EH (cell line): ENCODE measurements around the gene GNAT1.

Source experiments
- DNase-seq: peaks from one replicate; pipeline ENCODE4 v3.0.0-alpha.2; 2015; ENCODE audit warnings: low read depth

The GNAT1 gene

GRCh38 chr3:50163572-50164455 lies 27.6 kb upstream of the GNAT1 start:
- DNase-seq: peak; percentile 98

- DNase-seq: no peak
Measured at GRCh38 chr3:50164481-50164880, 26.9 kb upstream of the GNAT1 start.

GRCh38 chr3:50164984-50165909 lies 26.2 kb upstream of the GNAT1 start:
- DNase-seq: peak; percentile 92

- peak; percentile 42 for DNase-seq
Measured at GRCh38 chr3:50165910-50166538, 25.4 kb upstream of the GNAT1 start.

- DNase-seq: no peak
Measured at GRCh38 chr3:50166620-50167019, 24.8 kb upstream of the GNAT1 start.

- DNase-seq: no peak
Measured at GRCh38 chr3:50167069-50167840, 24.2 kb upstream of the GNAT1 start.

GRCh38 chr3:50167841-50168209 lies 23.6 kb upstream of the GNAT1 start:
- no peak for DNase-seq

GRCh38 chr3:50168388-50168787 lies 23.0 kb upstream of the GNAT1 start:
- DNase-seq: no peak

- no peak for DNase-seq
Measured at GRCh38 chr3:50168791-50169190, 22.6 kb upstream of the GNAT1 start.

GRCh38 chr3:50169232-50169832 lies 22.1 kb upstream of the GNAT1 start:
- DNase-seq: no peak

GRCh38 chr3:50169858-50170257 lies 21.6 kb upstream of the GNAT1 start:
- DNase-seq: no peak

- DNase-seq: peak; percentile 83
Measured at GRCh38 chr3:50170689-50171088, 20.7 kb upstream of the GNAT1 start.

GRCh38 chr3:50171540-50172301 lies 19.7 kb upstream of the GNAT1 start:
- DNase-seq: no peak

- no peak for DNase-seq
Measured at GRCh38 chr3:50172626-50173220, 18.7 kb upstream of the GNAT1 start.

GRCh38 chr3:50173685-50174516 lies 17.5 kb upstream of the GNAT1 start:
- DNase-seq: no peak

GRCh38 chr3:50174517-50174895 lies 16.9 kb upstream of the GNAT1 start:
- DNase-seq: no peak

- DNase-seq: no peak
Measured at GRCh38 chr3:50174947-50175524, 16.4 kb upstream of the GNAT1 start.

- no peak for DNase-seq
Measured at GRCh38 chr3:50177346-50177745, 14.1 kb upstream of the GNAT1 start.

- DNase-seq: no peak
Measured at GRCh38 chr3:50179710-50180109, 11.7 kb upstream of the GNAT1 start.
